Right lobe of liver (tissue), 4 donors: Measurements from ENCODE around the gene SCIN.

Experiments
- POLR2A ChIP-seq: fragments of 450-650 bp; IDR thresholded peaks from one replicate; pipeline ENCODE4 v1.6.1; 2017; ENCODE audit warnings: antibody characterized with exemption, mild to moderate bottlenecking
- TF ChIP-seq, protein P1 (sequence below), 4 donors: fragments of 200-600 bp in 3 of 4; fragments of 450-650 bp in 1 of 4; IDR thresholded peaks; one replicate each; pipeline versions ENCODE4 v1.5.1 to v1.8.0; 2016 to 2022; ENCODE audit warnings: antibody characterized with exemption in 4 of 4, mild to moderate bottlenecking in 2 of 4
- donor health status: DM: no; HTN: no; CAD: no.
- donor health status: DM: no; HTN: no; CAD: no.
- donor health status: DM: no; HTN: yes; CAD: no.

DNA sequence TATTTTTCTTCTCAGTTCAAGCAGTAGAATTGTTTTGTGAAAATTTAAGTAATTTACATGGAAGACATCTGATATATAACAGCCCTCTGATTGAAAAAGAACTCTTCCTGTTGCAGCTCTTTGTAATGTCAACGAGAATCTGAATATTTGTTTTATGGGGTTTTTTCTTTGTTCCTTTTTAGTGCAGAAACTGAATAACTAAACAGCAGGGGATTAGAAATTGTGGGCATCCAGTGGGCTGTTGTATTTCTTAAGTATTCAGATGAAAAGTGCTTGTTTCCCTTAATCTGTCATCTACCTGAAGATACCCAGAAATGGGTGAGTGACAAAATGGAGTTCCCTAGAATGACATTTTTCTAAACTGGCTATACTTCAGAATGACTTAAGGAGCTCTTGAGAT is 124.3 kb downstream of the SCIN start:
- TF ChIP-seq, protein P1, sequence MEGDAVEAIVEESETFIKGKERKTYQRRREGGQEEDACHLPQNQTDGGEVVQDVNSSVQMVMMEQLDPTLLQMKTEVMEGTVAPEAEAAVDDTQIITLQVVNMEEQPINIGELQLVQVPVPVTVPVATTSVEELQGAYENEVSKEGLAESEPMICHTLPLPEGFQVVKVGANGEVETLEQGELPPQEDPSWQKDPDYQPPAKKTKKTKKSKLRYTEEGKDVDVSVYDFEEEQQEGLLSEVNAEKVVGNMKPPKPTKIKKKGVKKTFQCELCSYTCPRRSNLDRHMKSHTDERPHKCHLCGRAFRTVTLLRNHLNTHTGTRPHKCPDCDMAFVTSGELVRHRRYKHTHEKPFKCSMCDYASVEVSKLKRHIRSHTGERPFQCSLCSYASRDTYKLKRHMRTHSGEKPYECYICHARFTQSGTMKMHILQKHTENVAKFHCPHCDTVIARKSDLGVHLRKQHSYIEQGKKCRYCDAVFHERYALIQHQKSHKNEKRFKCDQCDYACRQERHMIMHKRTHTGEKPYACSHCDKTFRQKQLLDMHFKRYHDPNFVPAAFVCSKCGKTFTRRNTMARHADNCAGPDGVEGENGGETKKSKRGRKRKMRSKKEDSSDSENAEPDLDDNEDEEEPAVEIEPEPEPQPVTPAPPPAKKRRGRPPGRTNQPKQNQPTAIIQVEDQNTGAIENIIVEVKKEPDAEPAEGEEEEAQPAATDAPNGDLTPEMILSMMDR (IDR thresholded peaks at IDR 0.05): no peak
- TF ChIP-seq POLR2A: no peak
